Thyroid gland (tissue), 4 donors: ENCODE data around the gene MYO1E. TPM values are rescaled to one million over a fixed set of nuclear protein-coding genes. Genes with fewer than 3 reads are reported as not detected.

Experiments used
- DNase-seq, 2 donors: peaks; one replicate each; pipeline ENCODE4 v3.0.0-alpha.2; 2019
- H3K27ac ChIP-seq, 3 donors: fragments of 200-600 bp; sonication (generic); 1 replicate in 2 of 3; 2 replicates in 1 of 3; pipeline ENCODE4 v1.5.1; 2016 to 2019; ENCODE audit warnings: mild to moderate bottlenecking in 1 of 3, moderate library complexity in 1 of 3
- H3K27me3 ChIP-seq: fragments of 200-600 bp; sonication (generic); one replicate; pipeline ENCODE4 v1.5.1; 2019
- H3K36me3 ChIP-seq, 2 donors: fragments of 200-600 bp; sonication (generic); one replicate each; pipeline ENCODE4 v1.5.1; 2016 to 2019
- H3K4me1 ChIP-seq, 2 donors: fragments of 200-600 bp; sonication (generic); one replicate each; pipeline ENCODE4 v1.5.1; 2017 to 2019
- H3K4me3 ChIP-seq, 3 donors: fragments of 200-600 bp; sonication (generic); replicated peaks in 1 of 3; 1 replicate in 2 of 3; 2 replicates in 1 of 3; pipeline ENCODE4 v1.5.1; 2016; ENCODE audit warnings: mild to moderate bottlenecking in 1 of 3
- H3K9me3 ChIP-seq: fragments of 200-600 bp; sonication (generic); one replicate; pipeline ENCODE4 v1.5.1; 2017
- POLR2A ChIP-seq, 2 donors: fragments of 450-650 bp; IDR thresholded peaks; one replicate each; pipeline ENCODE4 v1.6.1; 2017; ENCODE audit warnings: antibody characterized with exemption in 2 of 2, mild to moderate bottlenecking in 2 of 2, moderate library complexity in 1 of 2
- WGBS, 2 donors: methylation state at CpG; one replicate each; pipeline ENCODE4 v1.1.5; 2017; 5-methylcytosine and 5-hydroxymethylcytosine counted together
- intact Hi-C: fragments of 100-400 bp; cut with DNase I; formaldehyde crosslinking; loops from one replicate; pipeline ENCODE4 v1.15.1; 2023
- total RNA-seq, 4 donors: library from RNA; depleted of rRNA; stranded (reverse); fragments of >200 nt; gene quantifications; one replicate each; pipeline ENCODE4 v1.2.3, GENCODE V29; 2016
- TF ChIP-seq, protein P1 (sequence below), 6 experiments: fragments of 200-600 bp in 3 of 6; fragments of 450-650 bp in 3 of 6; sonication (generic) in 3 of 6; IDR thresholded peaks; one replicate each; pipeline ENCODE4 v1.5.1; 2016 to 2019; ENCODE audit warnings: antibody characterized with exemption in 6 of 6, mild to moderate bottlenecking in 2 of 6, inconsistent platforms in 1 of 6, moderate library complexity in 1 of 6

The MYO1E gene
- 10 to 100 TPM; 19.5 to 56.6 (median 34.6) TPM for total RNA-seq

DNA sequence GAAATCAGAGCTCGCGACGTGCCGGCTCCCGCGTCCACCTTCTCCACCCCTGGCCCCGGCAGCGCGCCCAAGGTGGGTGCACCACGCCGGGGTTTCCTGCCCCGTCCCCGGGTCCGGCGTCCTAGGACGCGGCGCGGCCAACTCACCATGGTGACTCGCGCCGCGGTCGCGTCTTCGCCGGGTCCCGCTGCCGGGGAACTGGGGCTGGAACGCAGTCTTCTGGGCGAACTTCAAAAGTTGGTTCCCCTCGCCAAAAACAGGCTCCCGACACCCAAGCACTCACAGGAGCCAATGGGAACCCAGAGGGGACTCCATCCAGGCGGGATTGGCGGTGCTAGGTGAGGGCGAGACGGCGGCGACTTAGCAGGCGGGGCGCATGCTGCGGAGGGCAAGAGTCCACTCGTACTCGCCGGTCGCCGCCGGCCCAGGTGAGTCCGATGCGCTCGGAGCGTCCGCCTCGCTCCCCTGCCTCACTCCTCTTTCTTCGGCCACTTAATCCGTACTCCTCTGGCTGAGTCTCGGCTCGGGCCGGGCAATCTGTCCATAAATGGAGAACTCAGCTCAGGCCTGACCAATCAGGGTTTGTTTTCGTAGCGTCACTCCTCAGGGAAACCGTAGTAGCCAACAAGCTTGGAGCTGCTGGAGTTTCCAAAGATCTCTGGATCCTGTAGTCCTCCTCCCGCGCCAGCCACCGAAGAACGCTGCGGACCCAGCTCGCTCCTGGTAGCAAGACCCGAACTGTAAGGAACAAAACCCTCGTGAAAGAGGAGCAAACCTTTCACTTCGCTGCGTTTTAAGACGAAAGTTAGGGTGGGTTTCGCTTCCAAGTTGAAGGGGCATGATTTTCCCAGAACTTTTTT is at the start of gene MYO1E:
Gene MYO1E (minus strand): TSS at position 520 of the 860 bp plus-strand sequence. CDS start 371 bp downstream, at position 149.
- H3K36me3 ChIP-seq, result no peaks in the 10 kb centered on the region
- H3K9me3 ChIP-seq, result no peaks in the 10 kb centered on the region
- peaks cover 6 to 8% of the 10 kb centered on the region in 2 donors for H3K4me1 ChIP-seq
- DNase-seq, result peak; percentile 94
- intact Hi-C loops, result loop anchor here (10.0 kb wide), 2 partner anchors 58 to 128 kb away; no protein-coding TSS in a partner anchor
- H3K4me3 ChIP-seq, result peak within 1 kb of the TSS; percentile 73 to 93 (median 82)
- H3K27ac ChIP-seq, result peak within 1 kb of the TSS; percentile 98 to 100 (median 99)
- H3K27me3 ChIP-seq, result no peaks in the 10 kb centered on the region
- WGBS, 2 donors, result 0 to 1% methylated on average over 42 to 48 of the region's 74 CpGs
- TF ChIP-seq POLR2A (IDR thresholded peaks at IDR 0.05), result peak; percentile 48 to 99
- TF ChIP-seq, protein P1, sequence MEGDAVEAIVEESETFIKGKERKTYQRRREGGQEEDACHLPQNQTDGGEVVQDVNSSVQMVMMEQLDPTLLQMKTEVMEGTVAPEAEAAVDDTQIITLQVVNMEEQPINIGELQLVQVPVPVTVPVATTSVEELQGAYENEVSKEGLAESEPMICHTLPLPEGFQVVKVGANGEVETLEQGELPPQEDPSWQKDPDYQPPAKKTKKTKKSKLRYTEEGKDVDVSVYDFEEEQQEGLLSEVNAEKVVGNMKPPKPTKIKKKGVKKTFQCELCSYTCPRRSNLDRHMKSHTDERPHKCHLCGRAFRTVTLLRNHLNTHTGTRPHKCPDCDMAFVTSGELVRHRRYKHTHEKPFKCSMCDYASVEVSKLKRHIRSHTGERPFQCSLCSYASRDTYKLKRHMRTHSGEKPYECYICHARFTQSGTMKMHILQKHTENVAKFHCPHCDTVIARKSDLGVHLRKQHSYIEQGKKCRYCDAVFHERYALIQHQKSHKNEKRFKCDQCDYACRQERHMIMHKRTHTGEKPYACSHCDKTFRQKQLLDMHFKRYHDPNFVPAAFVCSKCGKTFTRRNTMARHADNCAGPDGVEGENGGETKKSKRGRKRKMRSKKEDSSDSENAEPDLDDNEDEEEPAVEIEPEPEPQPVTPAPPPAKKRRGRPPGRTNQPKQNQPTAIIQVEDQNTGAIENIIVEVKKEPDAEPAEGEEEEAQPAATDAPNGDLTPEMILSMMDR (IDR thresholded peaks at IDR 0.05), result no peak

DNA sequence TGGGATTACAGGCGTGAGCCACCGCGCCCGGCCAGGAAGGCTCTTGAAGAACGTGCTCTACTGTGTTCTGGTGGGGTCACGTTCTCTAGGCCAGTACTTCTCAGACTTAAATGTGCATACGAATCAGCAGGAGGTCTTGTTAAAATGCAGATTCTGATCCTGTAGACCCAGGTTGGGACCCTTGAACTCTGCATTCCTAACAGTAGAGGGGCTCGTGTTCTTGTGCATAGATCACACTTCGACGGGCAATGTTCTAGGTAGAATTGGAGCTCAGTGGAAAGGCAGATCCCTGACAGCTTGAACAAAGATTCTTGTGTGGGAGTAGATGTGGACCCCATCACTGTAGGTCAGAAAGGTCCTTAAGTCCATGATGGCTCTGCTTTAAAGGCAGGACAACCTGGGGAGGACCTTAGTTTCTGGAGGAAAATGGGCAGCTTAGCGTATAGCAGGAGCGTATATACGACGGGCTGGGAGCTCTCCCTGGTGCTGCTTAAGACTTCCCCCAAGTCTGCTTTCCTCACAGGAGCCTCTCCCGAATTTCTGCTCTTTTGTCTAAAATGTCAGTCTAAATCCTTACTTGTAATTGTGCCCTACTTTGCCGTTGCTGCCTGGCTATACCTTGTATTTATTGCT is 48.4 kb upstream of the MYO1E start:
- Histone ChIP-seq H3K27me3 (no peaks in the 10 kb centered on the region), H3K27ac (no peak overlapping the region), H3K36me3 (no peaks in the 10 kb centered on the region), H3K4me1 (no peaks in the 10 kb centered on the region), H3K4me3 (no peak overlapping the region), H3K9me3 (no peaks in the 10 kb centered on the region)
- WGBS, 2 donors, result 36 to 41% methylated on average over 9 to 12 of the region's 16 CpGs
- intact Hi-C loops, result no loop called here
- no peak for TF ChIP-seq POLR2A (IDR thresholded peaks at IDR 0.05)
- TF ChIP-seq, protein P1 (IDR thresholded peaks at IDR 0.05), result no peak
- DNase-seq, result no peak

DNA sequence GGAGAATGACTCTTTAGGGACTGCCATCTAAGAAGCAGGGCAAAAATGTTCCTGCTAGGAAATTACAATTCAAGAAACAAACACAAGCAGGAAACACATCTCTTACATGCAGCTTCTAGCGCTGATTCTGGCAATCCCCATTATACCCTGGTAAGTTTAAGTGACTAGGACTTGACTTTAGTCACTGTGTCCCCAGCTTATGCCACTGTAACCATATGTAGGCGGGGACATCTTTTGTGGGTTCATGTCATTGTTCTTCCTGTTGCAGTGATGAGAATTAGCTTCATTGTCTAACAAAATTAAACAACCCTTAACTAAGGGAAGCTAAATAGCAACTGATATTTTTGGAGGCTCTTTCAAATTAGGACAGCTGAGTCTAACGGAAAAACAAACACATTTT is 47.4 kb upstream of the MYO1E start:
- TF ChIP-seq, protein P1 (IDR thresholded peaks at IDR 0.05), result no peak
- TF ChIP-seq POLR2A (IDR thresholded peaks at IDR 0.05), result no peak
- intact Hi-C loops, result no loop called here
- H3K36me3 ChIP-seq, result no peaks in the 10 kb centered on the region
- no peaks in the 10 kb centered on the region for H3K27me3 ChIP-seq
- H3K4me3 ChIP-seq, result no peak overlapping the region
- H3K9me3 ChIP-seq, result no peaks in the 10 kb centered on the region
- H3K4me1 ChIP-seq, result no peaks in the 10 kb centered on the region
- H3K27ac ChIP-seq, result no peak overlapping the region
- WGBS, 2 donors, result 81 to 85% methylated on average over 3 of the region's 3 CpGs
- no peak for DNase-seq

DNA sequence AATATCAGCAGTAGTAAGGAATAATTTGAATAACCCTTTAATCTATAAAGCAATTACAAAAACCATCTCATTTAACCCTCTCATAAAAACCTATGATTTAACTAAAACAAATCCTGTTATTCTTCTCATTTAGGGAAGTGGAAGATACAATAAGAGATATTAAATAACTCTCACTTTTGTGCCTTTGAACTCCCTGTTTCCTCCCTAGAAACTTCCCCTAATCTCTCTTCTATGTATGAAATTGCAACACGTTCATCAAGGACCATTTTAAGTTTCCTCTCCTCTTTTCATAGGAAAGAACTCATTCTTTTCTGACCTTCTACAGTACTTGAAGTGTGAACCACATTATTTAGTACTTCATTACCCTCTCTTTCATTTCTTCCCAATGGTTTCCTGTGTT is 46.5 kb upstream of the MYO1E start:
- intact Hi-C loops, result no loop called here
- WGBS, 2 donors, result 83 to 95% methylated on average over 1 of the region's 1 CpG
- H3K4me3 ChIP-seq, result no peak overlapping the region
- no peaks in the 10 kb centered on the region for H3K4me1 ChIP-seq
- TF ChIP-seq POLR2A (IDR thresholded peaks at IDR 0.05), result no peak
- TF ChIP-seq, protein P1 (IDR thresholded peaks at IDR 0.05), result no peak
- H3K9me3 ChIP-seq, result no peaks in the 10 kb centered on the region
- DNase-seq, result no peak
- H3K27ac ChIP-seq, result no peak overlapping the region
- no peaks in the 10 kb centered on the region for H3K36me3 ChIP-seq
- no peaks in the 10 kb centered on the region for H3K27me3 ChIP-seq

DNA sequence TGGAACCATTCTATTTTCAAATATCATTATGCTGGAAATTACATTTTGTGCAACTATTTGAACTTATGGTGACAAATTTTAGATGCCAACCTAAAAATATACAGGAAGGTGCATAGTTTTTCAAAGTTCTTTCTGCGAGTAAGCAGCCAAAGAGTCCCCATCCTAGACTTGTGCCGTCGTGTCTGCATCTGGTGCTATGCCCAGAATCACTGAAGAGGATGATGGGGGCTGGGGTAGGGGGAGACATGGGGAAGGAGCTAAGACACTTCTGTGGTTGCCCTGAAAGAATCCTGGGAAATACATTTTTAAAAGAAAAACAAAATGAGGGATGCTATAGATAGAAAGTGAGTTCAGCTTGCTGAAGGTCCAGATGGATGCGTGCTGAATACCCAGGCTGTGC is 44.1 kb upstream of the MYO1E start:
- Histone ChIP-seq H3K4me3 (no peak overlapping the region), H3K4me1 (peaks cover 0 to 11% of the 10 kb centered on the region in 2 donors), H3K27ac (no peak overlapping the region), H3K36me3 (no peaks in the 10 kb centered on the region), H3K9me3 (no peaks in the 10 kb centered on the region), H3K27me3 (no peaks in the 10 kb centered on the region)
- intact Hi-C loops, result no loop called here
- WGBS, 2 donors, result 41 to 43% methylated on average over 4 of the region's 4 CpGs
- TF ChIP-seq POLR2A (IDR thresholded peaks at IDR 0.05), result no peak
- TF ChIP-seq, protein P1 (IDR thresholded peaks at IDR 0.05), result no peak
- DNase-seq, result no peak
